Stimulated activated CD8-positive, alpha-beta memory T cell treated with anti-CD3 and anti-CD28 coated beads, Interleukin-4, amount 100 ng/mL, for 24 hours (primary cell): ENCODE results near the gene PPP1R3F.
A peak's percentile ranks its signal among the peaks of the same experiment; 100 is the strongest.

Source experiments
- DNase-seq: peaks from one replicate; pipeline ENCODE4 v3.0.0-alpha.2; 2020; ENCODE audit warnings: low read depth

Gene PPP1R3F, protein sequence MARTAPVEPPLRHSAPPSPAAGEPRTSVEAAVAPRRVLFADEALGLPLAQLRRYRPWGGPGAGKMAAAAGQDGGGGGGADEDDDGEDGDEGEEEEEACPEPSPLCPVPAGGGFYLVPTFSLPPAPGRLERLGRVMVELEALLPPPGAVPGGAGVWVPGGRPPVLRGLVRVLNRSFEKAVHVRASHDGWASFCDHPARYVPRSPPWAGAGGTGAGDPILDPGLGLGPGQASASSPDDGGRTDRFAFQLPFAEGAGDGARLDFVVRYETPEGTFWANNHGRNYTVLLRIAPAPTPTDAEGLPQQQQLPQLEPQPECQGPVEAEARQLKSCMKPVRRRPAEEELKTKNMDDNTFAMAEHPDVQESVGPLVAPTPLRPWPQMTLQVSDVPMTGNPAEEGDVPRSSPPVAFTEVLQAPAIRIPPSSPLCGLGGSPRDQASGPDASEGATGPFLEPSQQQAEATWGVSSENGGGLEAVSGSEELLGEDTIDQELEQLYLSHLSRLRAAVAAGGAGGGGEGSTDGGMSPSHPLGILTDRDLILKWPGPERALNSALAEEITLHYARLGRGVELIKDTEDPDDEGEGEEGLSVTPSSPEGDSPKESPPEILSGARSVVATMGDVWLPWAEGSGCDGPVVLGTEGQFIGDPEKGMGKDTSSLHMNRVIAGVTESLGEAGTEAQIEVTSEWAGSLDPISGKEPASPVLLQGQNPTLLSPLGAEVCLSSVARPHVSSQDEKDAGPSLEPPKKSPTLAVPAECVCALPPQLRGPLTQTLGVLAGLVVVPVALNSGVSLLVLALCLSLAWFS

DNA sequence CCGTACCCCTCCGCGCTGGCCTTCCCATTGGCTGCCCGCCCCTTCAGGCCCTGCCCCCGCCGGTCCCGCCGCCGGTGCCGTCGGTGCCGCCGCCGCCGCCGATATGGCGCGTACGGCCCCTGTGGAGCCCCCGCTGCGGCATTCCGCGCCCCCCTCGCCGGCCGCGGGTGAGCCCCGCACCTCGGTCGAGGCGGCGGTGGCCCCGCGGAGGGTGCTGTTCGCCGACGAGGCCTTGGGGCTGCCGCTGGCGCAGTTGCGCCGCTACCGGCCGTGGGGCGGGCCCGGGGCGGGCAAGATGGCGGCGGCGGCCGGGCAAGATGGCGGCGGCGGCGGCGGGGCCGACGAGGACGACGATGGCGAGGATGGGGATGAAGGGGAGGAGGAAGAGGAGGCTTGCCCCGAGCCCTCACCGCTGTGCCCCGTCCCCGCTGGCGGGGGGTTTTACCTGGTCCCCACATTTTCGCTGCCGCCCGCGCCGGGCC is at the start of gene PPP1R3F:
Gene PPP1R3F (plus strand): TSS at position 27 of the 482 bp plus-strand sequence. CDS start 77 bp downstream, at position 104.
- no peak for DNase-seq

DNA sequence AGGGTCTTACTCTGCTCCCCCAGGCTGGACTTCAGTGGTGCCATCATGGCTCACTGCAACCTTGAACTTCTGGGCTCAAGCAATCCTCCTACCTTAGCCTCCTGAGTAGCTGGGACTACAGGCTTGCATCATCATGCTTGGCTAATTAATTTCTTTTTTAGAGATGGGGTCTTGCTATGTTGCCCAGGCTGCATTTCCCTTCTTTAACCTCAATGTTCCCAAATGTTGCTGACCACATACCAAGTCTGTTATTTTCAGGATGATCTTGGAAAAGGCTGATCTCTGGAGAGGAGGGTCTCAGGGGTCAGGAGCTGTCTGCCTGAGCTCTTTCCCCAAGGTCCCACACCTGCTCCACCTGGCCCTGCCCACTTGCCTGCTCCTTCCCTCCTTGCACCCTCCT is 49.5 kb upstream of the PPP1R3F start:
- no peak for DNase-seq

DNA sequence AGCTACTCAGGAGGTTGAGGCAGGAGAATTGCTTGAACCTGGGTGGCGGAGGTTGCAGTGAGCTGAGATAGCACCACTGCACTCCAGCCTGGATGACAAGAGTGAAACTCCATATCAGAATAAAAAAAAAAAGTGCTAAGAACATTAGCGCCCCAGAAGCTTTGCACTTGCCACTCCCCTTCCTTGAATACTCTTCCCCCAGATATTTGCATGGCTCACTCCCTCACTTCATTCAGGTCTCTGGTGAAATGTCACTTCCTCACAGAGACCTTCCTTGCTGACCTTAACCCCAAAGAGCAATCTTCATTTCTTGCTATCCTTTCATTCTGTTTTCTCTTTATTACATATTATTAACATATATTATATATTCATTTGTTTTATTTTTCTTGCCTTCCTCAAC is 47.7 kb upstream of the PPP1R3F start:
- no peak for DNase-seq

DNA sequence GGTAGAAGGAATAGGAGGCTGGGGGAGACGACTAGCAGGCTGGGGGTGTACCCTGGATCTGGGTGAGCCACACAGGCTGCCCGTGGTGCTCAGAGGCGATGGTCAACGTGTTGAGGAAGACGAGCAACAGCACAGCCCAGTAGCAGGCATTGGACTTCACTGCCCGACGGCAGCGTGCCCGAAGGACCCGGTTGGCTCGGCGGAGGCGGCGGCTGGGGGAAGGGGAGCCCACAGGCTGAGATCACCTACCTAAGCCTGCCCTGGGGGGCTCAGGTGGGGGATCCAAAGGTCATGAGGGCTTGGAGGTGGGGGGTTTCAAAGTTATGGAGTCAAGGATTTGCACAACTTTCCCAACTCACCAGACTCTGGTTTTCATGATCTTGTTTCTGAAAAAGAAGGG is 43.7 kb upstream of the PPP1R3F start:
- no peak for DNase-seq

DNA sequence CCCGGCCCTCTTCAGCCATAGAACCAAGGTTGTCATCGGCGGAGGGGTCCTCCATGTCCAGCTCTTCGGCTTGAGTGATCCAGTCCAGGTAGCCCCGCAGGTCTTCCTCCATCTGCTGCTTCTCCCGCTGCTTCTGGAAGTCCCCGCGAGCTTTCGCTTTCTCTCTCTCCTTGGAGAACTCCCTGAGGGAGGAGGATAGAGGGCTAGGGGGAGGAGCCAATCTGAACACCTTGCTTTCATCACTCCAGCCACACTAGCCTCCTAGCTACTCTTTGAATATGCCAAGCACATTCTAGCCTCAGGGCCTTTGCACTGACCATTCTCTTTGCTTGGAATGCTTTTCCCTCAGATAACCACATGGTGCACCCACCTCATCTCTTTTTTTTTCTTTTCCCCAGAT is 42.6 kb upstream of the PPP1R3F start:
- no peak for DNase-seq

DNA sequence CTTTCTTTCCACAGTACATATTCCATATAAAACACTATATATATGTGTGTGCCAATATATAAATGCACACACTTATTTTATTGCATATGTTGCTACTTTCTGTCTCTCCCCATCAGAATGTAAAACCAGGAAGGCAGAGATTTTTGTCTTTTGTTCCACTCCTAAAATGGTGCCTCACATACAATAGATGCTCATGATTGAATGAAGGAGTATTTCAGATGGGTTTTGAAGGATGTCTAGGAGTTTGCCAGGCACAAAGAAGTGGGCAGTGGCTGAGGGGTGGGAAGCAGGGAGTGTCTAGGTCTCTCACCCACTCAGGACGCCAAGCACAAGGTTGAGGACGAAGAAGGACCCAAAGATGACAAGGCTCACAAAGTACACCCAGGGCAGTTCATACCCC is 41.9 kb upstream of the PPP1R3F start:
- DNase-seq, result no peak

DNA sequence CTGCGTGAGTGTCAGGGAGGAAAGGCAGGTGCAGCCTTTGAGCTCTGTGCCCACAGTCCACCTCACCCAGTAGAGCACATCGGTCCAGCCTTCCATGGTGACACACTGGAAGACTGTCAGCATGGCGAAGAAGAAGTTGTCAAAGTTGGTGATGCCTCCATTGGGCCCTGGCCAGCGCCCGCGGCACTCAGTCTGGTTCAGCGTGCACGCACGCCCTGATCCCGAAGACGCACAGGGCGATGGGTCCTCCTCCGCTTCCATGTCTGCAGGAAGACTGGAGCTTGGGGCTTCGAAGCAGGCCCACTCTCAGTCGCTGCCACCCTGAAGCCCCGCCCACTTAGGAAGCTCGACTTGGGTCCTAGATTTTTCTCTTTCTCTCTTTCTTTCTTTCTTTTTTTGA is 41.4 kb upstream of the PPP1R3F start:
- DNase-seq, result no peak

DNA sequence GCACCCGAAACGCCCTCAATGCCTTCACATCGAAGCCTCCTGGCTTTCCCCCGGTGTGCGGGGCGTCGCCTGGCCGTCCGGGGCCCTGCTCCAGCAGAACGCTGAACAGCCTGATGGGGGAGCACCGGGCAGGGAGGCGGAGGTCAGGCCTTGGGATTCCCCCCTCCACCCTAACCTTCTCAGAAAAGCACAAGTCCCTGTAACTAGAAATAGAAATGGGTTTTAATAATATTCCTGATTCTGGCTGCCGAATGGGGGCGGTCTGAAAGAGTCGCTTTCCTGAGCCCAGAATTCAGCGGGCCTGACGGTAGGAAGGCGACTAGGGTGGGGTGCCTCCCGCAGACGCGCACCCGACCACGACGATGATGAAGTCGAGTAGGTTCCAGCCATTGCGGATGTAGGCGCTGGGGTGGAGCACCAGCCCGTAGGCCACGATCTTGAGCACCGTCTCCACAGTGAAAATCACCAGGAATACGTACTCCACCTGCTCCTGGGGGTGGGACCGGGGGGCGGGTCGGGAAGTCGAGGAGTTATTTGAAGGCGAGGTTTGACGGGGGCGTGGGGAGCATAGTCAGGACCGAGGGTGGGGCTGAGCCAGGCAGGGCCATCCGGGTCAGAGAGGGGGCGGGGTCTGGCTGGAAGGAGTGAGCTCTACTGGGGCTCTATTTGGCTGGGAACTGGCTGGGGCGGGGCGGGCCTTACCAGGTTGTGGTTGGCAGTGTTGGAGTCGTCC is 38.9 kb upstream of the PPP1R3F start:
- DNase-seq, result peak; percentile 45

DNA sequence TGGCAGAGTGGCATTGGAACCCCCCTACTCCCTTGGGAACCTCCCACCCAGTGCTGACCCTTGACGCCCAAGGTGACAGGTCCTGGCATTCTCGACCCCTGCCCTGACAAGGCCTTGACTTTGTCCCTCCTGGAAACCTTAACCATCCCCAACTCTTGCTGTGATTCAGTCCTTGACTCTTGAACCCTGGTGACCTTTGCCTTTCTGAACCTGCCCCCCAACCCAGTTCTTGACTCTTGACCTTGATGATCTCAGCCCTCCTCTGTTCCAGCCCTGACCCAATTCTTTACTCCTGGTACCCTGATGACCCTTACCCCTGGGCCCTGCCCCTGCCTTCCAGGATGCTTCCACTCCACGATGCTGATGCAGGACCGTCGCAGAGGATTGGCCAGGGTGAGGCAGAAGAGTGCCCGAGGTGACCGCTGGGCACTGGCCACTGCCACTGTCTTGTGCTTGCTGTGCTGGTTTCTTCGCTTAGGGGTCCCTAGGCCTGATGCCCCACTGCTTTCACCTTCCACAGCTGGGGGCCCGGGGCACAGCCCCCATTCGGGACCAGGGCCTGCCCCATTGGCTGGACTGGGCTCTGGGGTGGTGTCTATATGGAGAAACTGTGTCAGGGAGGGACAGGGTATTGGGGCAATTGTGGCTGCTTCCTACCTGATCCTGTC is 38.1 kb upstream of the PPP1R3F start:
- no peak for DNase-seq

DNA sequence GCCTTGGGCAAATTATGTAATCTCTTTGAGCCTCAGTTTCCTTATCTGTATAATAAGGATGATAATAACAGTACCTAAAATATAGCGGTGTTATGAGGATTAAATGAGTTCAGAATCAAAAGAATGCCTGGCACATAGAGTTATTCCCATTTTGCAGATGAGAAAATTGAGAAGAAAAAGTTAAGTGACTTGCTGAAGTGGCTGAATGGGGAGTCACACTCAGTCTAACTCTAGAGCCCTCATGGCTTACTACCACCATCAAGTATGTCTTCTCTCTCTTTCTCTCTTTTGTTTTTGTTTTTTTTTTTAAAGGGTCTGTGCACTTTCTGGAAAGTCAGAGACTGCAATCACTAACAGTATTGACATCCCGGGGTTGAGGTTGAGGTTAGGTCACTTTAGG is 37.1 kb upstream of the PPP1R3F start:
- no peak for DNase-seq

DNA sequence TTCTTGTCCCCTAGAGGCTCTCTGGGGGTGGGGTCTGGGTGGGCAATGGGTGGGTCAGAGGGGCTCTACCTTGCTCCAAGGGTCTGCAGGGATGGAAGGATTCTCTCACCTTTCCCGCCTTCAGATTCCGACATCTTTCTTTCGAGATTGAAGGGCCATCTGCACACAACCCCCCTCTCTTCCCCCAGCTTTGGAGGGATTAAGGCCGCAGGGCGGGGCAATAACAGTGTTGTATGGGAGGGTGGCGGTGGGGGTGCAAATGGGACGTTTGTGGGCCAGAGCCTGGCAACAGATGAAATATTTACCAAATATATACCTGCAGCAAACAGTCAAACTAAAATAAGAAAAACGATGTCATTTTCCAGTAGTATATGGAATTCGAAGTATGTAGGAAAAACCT is 36.4 kb upstream of the PPP1R3F start, which contains the start of gene CACNA1F:
Gene CACNA1F (minus strand): TSS at position 165 of the 400 bp plus-strand sequence. CDS start 31 bp downstream, at position 134.
- DNase-seq, result no peak

DNA sequence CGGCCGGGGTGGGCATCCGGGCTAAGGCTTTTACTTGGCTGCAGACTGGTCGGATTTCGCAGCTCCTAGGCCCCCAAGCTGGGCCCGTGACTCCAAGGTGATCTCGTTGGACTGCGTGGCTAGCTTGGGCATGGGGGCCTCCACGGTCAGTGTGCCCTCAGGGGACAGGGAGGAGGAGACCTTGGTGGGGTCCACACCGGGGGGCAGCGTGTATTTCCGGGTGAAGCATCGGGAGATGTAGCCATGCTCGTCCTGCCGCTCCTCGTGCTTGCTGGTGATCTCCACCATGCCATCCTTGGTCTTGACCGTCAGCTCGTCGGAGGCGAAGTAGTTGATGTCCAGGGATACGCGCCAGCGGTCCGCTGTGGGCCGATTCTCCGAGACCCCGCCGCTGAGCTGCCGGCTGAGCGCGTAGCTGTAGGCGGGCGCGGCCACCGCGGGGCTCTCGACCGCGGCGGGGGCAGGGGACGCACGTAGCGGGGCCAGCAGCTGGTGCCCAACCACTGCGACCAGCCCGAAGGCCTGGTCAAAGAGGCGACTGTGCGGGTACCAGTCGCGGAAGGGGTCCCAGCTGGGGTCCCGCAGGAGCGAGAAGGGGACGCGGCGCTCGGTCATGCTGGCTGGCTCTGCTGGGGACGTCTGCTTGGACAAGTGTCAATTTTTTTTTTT is 35.6 kb upstream of the PPP1R3F start:
- no peak for DNase-seq

DNA sequence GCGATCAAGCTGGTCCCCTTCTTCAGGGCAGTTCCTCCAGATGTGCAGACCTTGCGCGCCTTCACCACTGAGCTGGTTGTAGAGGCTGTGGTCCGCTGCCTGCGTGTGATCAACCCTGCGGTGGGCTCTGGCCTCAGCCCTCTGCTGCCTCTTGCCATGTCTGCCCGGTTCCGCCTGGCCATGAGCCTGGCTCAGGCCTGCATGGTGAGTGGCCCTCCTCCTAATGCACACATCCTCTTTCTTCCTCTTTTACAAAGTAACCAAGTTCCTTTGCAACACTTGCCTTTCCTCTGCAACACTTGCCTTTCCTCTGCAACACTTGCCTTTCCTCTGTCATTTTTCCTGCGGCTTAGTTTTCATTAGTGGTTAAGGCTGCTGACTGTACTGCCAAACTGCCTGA is 32.5 kb upstream of the PPP1R3F start:
- no peak for DNase-seq

DNA sequence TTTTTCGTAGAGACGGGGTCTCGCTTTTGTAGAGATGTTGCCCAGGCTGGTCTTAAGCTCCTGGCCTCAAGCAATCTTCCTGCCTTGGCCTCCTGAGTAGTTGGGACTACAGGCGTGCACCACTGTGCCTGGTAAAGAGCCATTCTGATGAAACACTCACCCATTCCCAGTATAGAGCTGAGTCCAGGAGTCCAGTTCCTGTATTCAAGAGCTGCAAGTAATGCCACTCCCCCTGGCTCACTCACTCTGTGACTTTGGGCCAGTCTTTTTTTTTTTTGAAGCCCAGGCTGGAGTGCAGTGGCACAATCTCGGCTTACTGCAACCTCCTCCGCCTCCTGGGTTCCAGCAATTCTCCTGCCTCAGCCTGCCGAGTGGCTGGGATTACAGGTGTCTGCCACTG is 30.9 kb upstream of the PPP1R3F start:
- no peak for DNase-seq

DNA sequence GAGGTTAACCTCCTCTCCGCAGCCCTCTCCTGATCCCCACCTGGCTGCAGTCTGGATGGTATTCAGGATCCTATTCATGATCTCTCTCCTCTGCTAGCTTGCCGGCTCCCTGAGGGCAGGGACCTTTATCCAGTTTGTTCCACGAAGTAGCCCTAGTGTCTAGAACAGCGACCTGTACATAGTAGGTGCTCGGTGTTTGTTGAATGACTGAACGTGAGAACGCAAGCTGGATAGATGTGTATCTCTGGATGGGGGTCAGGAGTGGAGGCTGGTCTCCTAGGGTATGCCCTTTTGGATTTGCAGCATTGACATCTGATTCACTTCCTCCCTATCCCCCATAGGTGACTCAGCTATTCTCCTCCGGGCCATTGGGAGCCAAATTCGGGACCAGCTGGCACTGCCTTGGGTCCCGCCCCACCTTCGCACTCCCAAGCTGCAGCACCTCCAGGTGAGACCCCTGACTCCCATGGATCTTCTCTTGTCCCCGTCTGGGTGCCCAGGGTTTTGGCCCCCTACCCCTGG is 27.0 kb upstream of the PPP1R3F start:
- no peak for DNase-seq

DNA sequence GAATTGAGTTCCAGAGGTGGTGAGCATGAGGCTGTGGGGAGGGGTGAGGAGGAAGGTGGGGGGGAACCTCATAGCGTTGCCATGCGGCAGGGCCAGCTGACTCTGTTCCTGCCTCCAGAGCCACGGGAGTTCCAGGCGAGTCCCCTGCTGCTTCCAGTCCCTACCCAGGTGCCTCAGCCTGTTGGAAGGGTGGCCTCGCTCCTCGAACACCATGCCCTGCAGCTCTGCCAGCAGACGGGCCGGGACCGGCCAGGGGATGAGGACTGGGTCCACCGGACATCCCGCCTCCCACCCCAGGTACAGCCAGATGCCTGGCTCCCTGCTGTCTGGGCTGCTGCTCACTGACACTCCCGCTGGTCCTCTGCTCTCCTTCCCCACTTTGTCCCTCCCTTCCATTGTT is 26.4 kb upstream of the PPP1R3F start:
- DNase-seq, result no peak

DNA sequence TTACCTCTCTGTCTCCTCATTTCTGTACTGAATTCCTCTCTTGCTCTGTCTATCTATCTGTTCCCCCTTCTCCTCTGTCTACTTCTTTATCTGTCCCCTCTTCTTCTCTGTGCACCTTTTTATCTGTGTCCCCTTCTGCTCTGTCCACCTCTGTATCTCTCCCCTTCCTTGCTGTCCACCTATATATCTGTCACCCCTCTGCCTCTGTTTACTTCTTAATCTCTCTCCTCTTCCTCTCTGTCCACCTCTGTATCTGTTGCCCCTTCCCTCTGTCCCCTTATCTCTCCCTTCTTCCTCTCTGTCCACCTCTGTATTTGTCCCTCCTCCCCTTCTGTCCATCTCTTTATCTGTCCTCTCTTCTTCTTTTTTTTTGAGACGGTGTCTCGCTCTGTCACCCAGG is 25.4 kb upstream of the PPP1R3F start:
- no peak for DNase-seq

DNA sequence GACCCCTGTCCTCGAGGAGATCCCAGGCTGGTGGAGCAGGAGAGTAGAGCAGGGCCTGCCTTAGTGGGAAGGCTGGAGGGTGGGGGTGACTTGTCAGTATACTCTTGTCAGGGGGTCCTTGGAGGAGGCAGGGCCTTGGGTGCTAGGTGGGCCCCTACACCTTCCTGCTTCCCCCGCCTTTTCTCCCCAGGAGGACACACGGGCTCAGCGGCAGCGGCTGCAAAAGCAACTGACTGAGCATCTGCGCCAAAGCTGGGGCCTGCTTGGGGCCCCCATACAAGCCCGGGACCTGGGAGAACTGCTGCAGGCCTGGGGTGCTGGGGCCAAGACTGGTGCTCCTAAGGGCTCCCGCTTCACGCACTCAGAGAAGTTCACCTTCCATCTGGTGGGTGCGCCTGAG is 23.1 kb upstream of the PPP1R3F start:
- DNase-seq, result no peak

DNA sequence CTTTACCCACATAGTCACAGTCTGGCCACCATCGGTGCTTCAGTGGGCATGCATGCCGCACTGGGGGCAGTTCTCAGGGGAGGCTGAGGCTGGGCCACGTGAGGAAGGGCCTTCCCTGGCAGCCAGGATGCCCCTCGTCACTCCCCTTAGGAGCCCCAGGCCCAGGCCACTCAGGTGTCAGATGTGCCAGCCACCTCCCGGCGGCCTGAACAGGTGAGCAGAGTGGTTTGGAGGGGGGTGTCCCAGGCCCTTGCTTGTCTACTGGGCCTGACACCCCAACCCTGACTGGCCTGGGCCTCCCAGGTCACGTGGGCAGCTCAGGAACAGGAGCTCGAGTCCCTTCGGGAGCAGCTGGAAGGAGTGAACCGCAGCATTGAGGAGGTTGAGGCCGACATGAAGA is 22.2 kb upstream of the PPP1R3F start:
- DNase-seq, result no peak

DNA sequence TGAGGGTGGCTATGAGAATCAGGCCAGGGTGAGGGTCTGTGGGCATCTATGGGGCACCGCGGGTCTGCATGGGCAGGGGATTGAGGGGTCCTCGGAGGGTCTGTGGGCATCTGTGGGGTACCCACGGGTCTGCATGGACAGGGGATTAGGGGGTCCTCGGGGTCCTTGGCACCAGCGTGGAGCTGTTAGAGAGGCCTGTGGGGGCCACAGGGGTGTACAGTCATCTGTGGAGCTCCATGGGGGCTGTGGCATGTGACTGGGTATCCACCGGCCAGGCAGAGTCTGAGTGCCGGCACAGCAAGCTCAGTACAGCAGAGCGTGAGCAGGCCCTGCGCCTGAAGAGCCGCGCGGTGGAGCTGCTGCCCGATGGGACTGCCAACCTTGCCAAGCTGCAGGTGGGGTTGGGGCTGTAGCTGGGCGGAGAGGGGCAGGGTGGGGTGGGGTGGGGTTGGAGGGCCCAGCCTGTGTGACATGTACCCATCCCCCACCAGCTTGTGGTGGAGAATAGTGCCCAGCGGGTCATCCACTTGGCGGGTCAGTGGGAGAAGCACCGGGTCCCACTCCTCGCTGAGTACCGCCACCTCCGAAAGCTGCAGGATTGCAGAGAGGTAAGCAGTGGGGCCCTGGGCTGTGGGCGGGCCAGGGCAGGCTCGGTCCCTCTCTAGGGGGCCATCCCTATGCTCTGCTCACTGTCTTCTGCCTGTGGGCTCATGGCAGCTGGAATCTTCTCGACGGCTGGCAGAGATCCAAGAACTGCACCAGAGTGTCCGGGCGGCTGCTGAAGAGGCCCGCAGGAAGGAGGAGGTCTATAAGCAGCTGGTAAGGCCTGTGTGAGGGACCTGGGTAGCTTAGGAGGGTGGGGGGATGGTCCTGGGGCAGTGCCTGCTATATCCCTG is 21.4 kb upstream of the PPP1R3F start:
- DNase-seq, result no peak
